Prostate gland (tissue), 2 donors: ENCODE measurements around the gene NPVF.

ENCODE experiments used
- POLR2A ChIP-seq: fragments of 450-650 bp; IDR thresholded peaks from one replicate; pipeline ENCODE4 v1.6.1; 2016; ENCODE audit warnings: antibody characterized with exemption, mild to moderate bottlenecking
- POLR2AphosphoS5 ChIP-seq: sonication (generic); formaldehyde crosslinking; IDR thresholded peaks from one replicate; pipeline ENCODE4 v1.6.1; 2017; ENCODE audit warnings: antibody characterized with exemption
- TF ChIP-seq, protein P1 (sequence below), 4 experiments: fragments of 200-600 bp in 2 of 4; fragments of 450-650 bp in 2 of 4; sonication (generic) in 2 of 4; IDR thresholded peaks; 1 replicate in 3 of 4; 2 replicates in 1 of 4; pipeline ENCODE4 v1.5.1; 2016 to 2019; ENCODE audit warnings: antibody characterized with exemption in 4 of 4, mild to moderate bottlenecking in 2 of 4, moderate library complexity in 2 of 4

DNA sequence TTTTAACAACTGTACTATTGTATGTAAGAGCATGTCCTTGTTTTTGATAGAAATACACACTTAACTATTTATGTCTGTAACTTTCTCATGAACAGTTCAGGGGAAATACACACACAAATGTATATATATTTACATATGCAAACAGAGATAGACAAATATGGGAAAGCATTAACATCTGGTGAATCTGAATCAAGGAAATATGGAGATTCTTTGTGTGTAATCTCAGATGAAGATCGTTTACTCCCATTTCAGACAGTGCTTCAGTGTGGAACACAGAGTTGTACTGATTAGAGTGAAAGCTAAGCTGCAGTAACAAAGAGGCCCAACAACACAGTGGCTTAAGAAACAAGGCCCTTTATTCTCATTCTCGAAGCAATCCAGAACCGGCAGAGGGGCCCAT, 26.3 kb upstream of the NPVF start:
- TF ChIP-seq, protein P1, sequence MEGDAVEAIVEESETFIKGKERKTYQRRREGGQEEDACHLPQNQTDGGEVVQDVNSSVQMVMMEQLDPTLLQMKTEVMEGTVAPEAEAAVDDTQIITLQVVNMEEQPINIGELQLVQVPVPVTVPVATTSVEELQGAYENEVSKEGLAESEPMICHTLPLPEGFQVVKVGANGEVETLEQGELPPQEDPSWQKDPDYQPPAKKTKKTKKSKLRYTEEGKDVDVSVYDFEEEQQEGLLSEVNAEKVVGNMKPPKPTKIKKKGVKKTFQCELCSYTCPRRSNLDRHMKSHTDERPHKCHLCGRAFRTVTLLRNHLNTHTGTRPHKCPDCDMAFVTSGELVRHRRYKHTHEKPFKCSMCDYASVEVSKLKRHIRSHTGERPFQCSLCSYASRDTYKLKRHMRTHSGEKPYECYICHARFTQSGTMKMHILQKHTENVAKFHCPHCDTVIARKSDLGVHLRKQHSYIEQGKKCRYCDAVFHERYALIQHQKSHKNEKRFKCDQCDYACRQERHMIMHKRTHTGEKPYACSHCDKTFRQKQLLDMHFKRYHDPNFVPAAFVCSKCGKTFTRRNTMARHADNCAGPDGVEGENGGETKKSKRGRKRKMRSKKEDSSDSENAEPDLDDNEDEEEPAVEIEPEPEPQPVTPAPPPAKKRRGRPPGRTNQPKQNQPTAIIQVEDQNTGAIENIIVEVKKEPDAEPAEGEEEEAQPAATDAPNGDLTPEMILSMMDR (IDR thresholded peaks at IDR 0.05), result no peak
- TF ChIP-seq POLR2A (no peak), POLR2AphosphoS5 (no peak)
